Measurements from ENCODE around the gene NUPR1. TPM values are rescaled to one million over a fixed set of nuclear protein-coding genes. Genes with fewer than 3 reads are reported as not detected.
"Not testable (repeated sequence)": the region's sequence is repeated elsewhere in the genome, so short reads cannot be mapped to it uniquely, and the experiment has no call there.

Gene NUPR1
- total RNA-seq, 1 experiment from 2014 or later, result 3.5 TPM

DNA sequence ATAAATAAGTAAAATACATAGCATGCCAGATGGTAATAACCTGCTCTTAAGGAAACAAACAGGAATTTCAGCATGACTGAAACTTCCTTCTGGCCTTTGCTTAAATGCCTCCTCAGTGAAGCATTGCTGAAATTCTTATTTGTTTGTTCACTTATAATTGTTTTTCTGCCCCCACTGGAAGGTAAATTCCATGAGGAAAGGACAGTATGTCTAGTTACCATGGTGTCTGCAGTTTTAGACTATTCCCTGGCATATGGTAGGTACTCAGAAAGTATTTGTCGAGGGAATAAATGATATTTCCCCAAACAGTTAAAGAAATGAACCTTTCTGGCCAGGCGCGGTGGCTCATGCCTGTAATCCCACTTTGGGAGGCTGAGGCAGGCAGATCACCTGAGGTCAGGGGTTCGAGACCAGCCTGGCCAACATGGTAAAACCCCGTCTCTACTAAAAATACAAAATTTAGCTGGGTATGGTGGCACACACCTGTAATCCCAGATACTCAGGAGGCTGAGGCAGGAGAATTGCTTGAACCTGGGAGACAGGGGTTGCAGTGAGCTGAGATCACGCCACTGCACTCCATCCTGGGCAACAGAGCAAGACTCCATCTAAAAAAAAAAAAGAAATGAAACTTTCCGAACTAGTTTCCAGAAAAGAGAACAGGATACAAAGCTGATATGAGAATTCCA lies 11.5 kb downstream of the NUPR1 start:
- not testable (repeated sequence) for DNase-seq (ENCODE audit: low read depth)

DNA sequence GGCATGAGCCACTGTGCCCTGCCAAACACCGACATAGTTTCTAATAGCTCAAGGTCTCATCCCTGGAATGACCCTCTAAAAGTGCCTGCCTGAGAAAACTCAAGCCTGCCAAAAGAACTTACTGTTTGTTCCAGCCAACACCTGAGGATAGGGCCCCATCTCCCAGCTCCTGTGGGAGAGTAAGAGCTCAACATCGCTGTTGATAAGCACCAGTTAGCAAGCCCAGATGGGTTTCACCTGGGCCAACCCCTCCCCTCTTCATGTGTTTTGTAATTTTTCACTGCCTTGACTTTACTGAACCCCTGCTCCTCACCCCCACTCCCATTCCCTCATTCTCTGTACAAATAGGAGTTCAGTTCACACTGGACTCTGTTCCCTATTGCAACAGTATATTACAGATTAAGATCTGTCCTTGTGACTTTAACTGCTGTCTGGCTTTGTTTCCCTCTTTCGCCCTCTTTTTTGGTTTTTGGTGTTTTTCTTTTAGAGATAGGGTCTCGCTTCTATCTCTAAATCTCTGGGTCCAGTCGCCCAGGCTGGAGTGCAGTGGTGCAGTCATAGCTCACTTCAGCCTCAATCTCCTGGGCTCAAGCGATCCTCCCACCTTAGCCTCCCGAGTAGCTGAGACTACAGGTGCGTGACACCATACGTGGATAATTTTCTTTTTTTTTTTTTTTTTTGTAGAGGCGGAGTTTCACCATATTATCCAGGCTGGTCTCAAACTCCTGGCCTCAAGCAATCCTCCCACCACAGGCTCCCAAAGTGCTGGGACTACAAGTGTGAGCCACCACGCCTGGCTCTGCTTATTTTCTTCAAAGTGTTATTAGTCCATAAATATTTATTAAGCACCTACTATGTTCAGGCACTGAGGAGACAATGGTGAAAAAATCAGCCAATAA lies 12.3 kb downstream of the NUPR1 start:
- no peak for DNase-seq (ENCODE audit: low read depth)

DNA sequence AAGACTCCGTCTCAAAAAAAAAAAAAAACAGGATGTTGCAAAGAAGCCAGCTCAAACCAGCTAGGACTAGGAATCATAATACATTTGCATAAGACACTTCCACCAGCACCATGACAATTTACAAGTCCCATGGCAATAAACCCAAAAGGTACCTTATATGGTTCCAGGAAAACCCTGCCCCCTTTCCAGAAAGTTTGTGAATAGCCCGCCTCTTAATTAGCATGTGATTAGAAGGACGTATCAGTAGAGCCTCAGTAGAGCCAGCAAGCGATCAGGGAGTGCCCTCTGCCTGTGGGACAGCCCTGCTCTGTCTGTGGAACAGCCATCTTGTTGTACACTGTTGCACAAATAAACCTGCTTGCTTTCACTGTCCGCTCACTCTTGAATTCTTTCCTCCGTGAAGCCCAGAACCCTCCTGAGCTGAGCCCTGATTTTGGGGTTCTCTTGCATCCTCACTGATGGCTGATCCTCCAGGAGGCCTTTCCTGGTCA lies 14.0 kb downstream of the NUPR1 start:
- DNase-seq (ENCODE audit: low read depth), result peak; percentile 19

DNA sequence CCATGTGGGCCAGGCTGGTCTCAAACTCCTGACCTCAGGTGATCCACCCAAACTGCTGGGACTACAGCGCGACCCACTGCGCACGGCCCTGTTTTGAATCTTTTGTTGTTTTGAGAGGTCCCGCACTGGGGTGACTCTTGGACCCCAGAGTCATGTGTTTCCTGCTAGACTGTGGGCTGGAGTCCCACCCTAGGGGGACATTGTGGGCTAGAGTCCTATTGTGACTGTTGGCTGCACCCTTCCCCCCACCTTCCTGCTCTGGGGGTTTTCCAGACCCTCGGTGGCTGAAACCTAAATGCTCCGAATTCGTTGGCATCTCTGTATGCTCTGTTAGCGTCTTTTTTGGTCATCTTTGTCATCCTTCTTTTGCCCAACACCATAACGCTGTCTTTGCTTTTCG lies 16.0 kb downstream of the NUPR1 start:
- DNase-seq (ENCODE audit: low read depth), result no peak

DNA sequence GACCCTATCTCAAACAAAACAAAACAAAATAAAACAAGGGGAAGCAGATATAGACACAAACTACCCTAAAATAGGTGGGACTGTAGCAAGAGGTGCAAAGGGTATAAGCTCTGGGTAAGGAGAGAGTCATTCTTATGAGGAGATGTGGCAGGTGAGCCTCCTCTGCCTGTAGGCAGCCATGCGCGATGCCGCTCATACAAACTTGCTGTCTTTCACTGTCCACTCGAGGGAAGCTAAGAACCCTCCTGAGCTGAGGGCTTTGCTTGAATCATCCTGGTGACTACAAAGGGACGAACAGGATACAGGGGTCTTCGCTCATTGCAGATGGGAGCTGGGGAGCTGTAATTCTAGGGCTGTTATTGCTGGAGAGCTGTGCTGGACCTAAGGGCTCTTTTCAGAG lies 17.3 kb downstream of the NUPR1 start:
- DNase-seq (ENCODE audit: low read depth), result no peak

GRCh38 chr16:28520672-28521071 lies 18.1 kb downstream of the NUPR1 start:
- no peak for DNase-seq (ENCODE audit: low read depth)

GRCh38 chr16:28514246-28514645 lies 24.5 kb downstream of the NUPR1 start:
- no peak for DNase-seq (ENCODE audit: low read depth)

DNA sequence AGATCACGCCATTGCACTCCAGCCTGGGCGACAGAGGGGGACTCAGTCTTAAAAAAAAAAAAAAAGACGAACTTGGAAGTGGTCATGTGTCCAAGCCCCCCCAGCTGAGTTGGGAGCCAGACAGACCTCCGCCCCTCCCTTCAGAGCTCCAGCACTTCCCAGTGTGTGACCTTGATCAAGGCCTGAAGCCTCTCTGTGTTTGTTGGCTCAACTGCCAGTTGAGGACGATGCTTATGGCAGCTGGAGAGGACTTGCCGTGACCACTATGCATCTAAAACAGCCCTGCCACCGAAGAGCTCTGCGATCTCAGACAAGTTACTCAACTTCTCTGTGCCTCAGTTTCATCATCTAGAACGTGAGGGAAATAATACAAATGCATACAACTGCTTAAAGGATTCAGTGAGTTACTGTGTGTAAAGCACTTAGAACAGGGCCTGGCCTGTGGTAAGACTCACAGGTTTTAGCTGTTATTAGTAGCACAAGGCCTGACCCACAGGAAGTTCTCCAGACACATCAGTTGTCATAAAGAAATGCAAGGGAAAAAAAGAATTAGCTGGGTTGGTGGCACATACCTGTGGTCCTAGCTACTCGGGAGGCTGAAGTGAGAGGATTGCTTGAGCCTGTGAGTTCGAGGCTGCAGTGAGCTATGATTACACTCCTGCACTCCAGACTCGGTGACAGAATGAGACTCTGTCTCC lies 25.1 kb downstream of the NUPR1 start:
- peak; percentile 57 for DNase-seq (ENCODE audit: low read depth)

GRCh38 chr16:28511801-28512789 lies 26.7 kb downstream of the NUPR1 start:
- no peak for DNase-seq (ENCODE audit: low read depth)

DNA sequence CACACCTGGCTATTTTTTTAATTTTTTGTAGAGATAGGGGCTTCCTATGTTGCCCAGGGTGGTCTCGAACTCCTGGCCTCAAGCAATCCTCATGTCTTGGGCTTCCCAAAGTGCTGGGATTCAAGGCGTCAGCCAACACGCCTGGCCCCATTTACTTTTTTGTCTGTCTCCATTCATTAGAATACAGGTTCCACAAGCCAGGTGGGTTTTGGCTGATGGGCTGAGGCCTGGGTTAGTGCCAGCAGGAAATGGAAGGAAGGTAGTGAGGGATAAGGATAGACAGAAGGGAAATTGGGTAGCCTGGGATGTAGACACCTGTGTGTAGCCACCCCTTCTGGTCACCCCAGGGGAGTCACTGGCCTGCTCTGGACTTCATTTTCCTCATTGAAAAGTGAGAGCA lies 27.7 kb downstream of the NUPR1 start:
- DNase-seq (ENCODE audit: low read depth), result no peak

GRCh38 chr16:28505489-28506137 lies 33.2 kb downstream of the NUPR1 start:
- no peak for DNase-seq (ENCODE audit: low read depth)

GRCh38 chr16:28504707-28505404 lies 33.9 kb downstream of the NUPR1 start:
- DNase-seq (ENCODE audit: low read depth), result no peak

GRCh38 chr16:28503470-28504259 lies 35.1 kb downstream of the NUPR1 start:
- DNase-seq (ENCODE audit: low read depth), result peak; percentile 46

- DNase-seq (ENCODE audit: low read depth), result no peak
These were observed 36.5 kb downstream of the NUPR1 start for GRCh38 chr16:28502290-28502689.

- no peak for DNase-seq (ENCODE audit: low read depth)
These were observed 37.2 kb downstream of the NUPR1 start for GRCh38 chr16:28501258-28502232.

GRCh38 chr16:28500476-28501180 lies 38.1 kb downstream of the NUPR1 start:
- not testable (repeated sequence) for DNase-seq (ENCODE audit: low read depth)

DNA sequence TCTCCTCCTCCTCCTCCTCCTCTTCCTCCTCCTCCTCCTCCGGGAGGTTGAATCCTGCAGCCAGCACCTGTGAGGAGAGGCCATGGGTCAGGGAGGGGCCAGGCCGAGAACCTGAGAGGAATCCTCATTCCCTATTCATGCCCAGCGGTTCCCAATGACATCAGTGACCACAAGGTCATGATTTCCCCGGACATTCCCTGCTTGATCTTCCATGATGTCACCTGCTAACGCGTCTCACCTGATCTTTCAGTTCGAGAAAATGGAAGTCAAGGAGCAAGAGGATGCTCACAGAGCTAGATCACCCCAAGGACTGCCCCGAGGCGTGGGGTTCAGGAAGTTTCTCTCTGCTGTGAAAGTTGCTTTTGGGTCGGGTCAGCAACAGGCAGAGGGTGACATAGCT lies 38.9 kb downstream of the NUPR1 start:
- DNase-seq (ENCODE audit: low read depth), result peak; percentile 53

Measured in M059J (cell line).